HepG2 (cell line): ENCODE data around the gene PLCB4. TPM values are rescaled to one million over a fixed set of nuclear protein-coding genes. Genes with fewer than 3 reads are reported as not detected.

Source experiments
- ATAC-seq: fragments of 200-7000 bp; cut with Tn5 transposase; 3 replicates; pipeline ENCODE4 v1.9.1; 2020; ENCODE audit warnings: mild to moderate bottlenecking, moderate library complexity
- BruUV-seq: library from RNA; stranded (reverse); fragments of 400-500 nt; replicated peaks from 2 replicates; lab custom pipeline; 2021; lab: Mats Ljungman, UMichigan
- CTCF ChIA-PET: fragments of 300-600 bp; formaldehyde crosslinking; extraction: SDS; loops from one replicate; lab custom pipeline; 2021; ENCODE audit warnings: low total read pairs, inconsistent platforms, low intra/inter-chr PET ratio; lab: Yijun Ruan, JAX
- POLR2A ChIA-PET: fragments of 350-600 bp; sonication (Branson Sonifier 250); formaldehyde crosslinking; loops from one replicate; lab custom pipeline; 2020; ENCODE audit warnings: antibody characterized with exemption, inconsistent platforms; lab: Yijun Ruan, JAX
- DNase-seq: peaks from one replicate; pipeline ENCODE4 v3.0.0-alpha.2; 2015; ENCODE audit warnings: low spot score
- FAIRE-seq: peaks from 3 replicates; lab custom pipeline; 2011; peaks lifted over from hg19 to GRCh38; lab: Jason Lieb, UNC
- H2AFZ ChIP-seq: one replicate; pipeline ENCODE4 v1.6.1; 2011; ENCODE audit warnings: low read length, inconsistent platforms
- H3K27ac ChIP-seq: fragments of 300-600 bp; 3 replicates; pipeline ENCODE4 v1.8.0; 2011; ENCODE audit warnings: mixed run types, mild to moderate bottlenecking, mixed read lengths, low read length, inconsistent platforms; ENCODE audit not compliant: insufficient read depth; ENCODE audit errors: extremely low read length
- H3K27me3 ChIP-seq, 2 experiments: fragments of 200-600 bp in 1 of 2; 2 replicates in 1 of 2; 3 replicates in 1 of 2; pipeline versions ENCODE4 v1.6.0 to v1.8.0; 2011; ENCODE audit warnings: low read length in 2 of 2, mild to moderate bottlenecking in 2 of 2, moderate library complexity in 2 of 2, inconsistent platforms in 1 of 2; ENCODE audit not compliant: insufficient read depth in 2 of 2, control insufficient read depth in 1 of 2
- H3K36me3 ChIP-seq, 2 experiments: fragments of 200-600 bp in 1 of 2; replicated peaks in 1 of 2; 2 replicates in 1 of 2; 3 replicates in 1 of 2; pipeline versions ENCODE4 v1.5.1 to v1.8.0; 2011; ENCODE audit warnings: low read length in 2 of 2, inconsistent platforms in 1 of 2; ENCODE audit not compliant: insufficient read depth in 2 of 2, control insufficient read depth in 1 of 2
- H3K4me1 ChIP-seq: 2 replicates; pipeline ENCODE4 v1.5.1; 2012; ENCODE audit warnings: low read length, inconsistent platforms; ENCODE audit not compliant: insufficient read depth
- H3K4me2 ChIP-seq: 2 replicates; pipeline ENCODE4 v1.6.0; 2011; ENCODE audit warnings: low read depth, low read length, inconsistent platforms
- H3K4me3 ChIP-seq, 3 experiments: fragments of 200-600 bp in 1 of 3; sonication (generic), shearing (Covaris generic) in 1 of 3; replicated peaks in 1 of 3; 2 replicates each; pipeline ENCODE4 v1.5.1; 2011 to 2016; ENCODE audit warnings: low read length in 3 of 3, inconsistent platforms in 2 of 3, low read depth in 2 of 3, mild to moderate bottlenecking in 2 of 3, control low read depth in 1 of 3, mixed read lengths in 1 of 3; ENCODE audit not compliant: insufficient read depth in 1 of 3
- H3K79me2 ChIP-seq: one replicate; pipeline ENCODE4 v1.6.1; 2011; ENCODE audit warnings: low read length, inconsistent platforms; ENCODE audit not compliant: insufficient read depth
- H3K9ac ChIP-seq: 2 replicates; pipeline ENCODE4 v1.6.0; 2011; ENCODE audit warnings: mild to moderate bottlenecking, low read depth, low read length, inconsistent platforms; ENCODE audit not compliant: insufficient read depth
- H3K9me3 ChIP-seq: 2 replicates; pipeline ENCODE4 v1.5.1; 2012; ENCODE audit warnings: mild to moderate bottlenecking, low read length
- H4K20me1 ChIP-seq: 2 replicates; pipeline ENCODE4 v1.6.0; 2011; ENCODE audit warnings: inconsistent platforms, mild to moderate bottlenecking, low read length, moderate library complexity; ENCODE audit not compliant: insufficient read depth
- ATF7-NPFF ChIP-seq: sonication (generic); formaldehyde crosslinking; IDR thresholded peaks from 2 replicates; pipeline ENCODE4 v1.8.1; 2023; ENCODE audit warnings: mild to moderate bottlenecking, low read depth, missing genetic modification reagents, moderate library complexity
- MXI1 ChIP-seq: IDR thresholded peaks from 3 replicates; pipeline ENCODE4 v1.6.1; 2012; ENCODE audit warnings: low read depth, low read length, inconsistent platforms, borderline replicate concordance
- NFRKB ChIP-seq: fragments of 450-650 bp; IDR thresholded peaks from 2 replicates; pipeline ENCODE4 v1.6.1; 2017
- THAP8 ChIP-seq: sonication (generic); formaldehyde crosslinking; IDR thresholded peaks from 2 replicates; pipeline ENCODE4 v1.5.1; 2020; ENCODE audit warnings: missing genetic modification reagents, mild to moderate bottlenecking, borderline replicate concordance
- USF2 ChIP-seq, 2 experiments: sonication (generic) in 1 of 2; formaldehyde crosslinking in 1 of 2; IDR thresholded peaks; 2 replicates each; pipeline versions ENCODE4 v1.5.1 to v1.6.1; 2011 to 2020; ENCODE audit warnings: borderline replicate concordance in 1 of 2, low read depth in 1 of 2, low read length in 1 of 2, mild to moderate bottlenecking in 1 of 2, missing genetic modification reagents in 1 of 2, moderate library complexity in 1 of 2
- ZFX ChIP-seq: sonication (generic); formaldehyde crosslinking; IDR thresholded peaks from 2 replicates; pipeline ENCODE4 v1.4.0; 2020; ENCODE audit warnings: mild to moderate bottlenecking, low read depth, missing genetic modification reagents, moderate library complexity
- ZMAT3 ChIP-seq: sonication (generic); formaldehyde crosslinking; conservative IDR thresholded peaks from 2 replicates; pipeline ENCODE4 v1.7.0; 2021; ENCODE audit warnings: missing genetic modification reagents
- ZNF597 ChIP-seq: sonication (generic); formaldehyde crosslinking; IDR thresholded peaks from 2 replicates; pipeline ENCODE4 v1.5.0; 2020; ENCODE audit warnings: missing genetic modification reagents
- ZNF850 ChIP-seq: sonication (generic); formaldehyde crosslinking; conservative IDR thresholded peaks from 2 replicates; pipeline ENCODE4 v1.9.0; 2021; ENCODE audit warnings: mild to moderate bottlenecking, missing genetic modification reagents
- WGBS: methylation state at CpG from one replicate; pipeline ENCODE4 v1.1.6; 2017; ENCODE audit warnings: low lambda C conversion rate; 5-methylcytosine and 5-hydroxymethylcytosine counted together
- in situ Hi-C: cut with HindIII; loops from 2 replicates; pipeline ENCODE4 v1.10.0; 2017; ENCODE audit warnings: low pct_unique_long_range_greater_than_20kb; ENCODE audit not compliant: extremely low pct_ligation_motif_present
- intact Hi-C: fragments of 100-400 bp; cut with micrococcal nuclease; formaldehyde crosslinking; loops from one replicate; pipeline ENCODE4 v1.10.0; 2022; ENCODE audit not compliant: unreplicated experiment
- polyA plus RNA-seq, 8 experiments: library from polyadenylated mRNA; depleted of rRNA in 3 of 8; stranded (reverse) in 7 of 8; unstranded in 1 of 8; fragments of >200 nt; fragmentation: Illumina TruSeq in 4 of 8; extraction: Trizol in 4 of 8; gene quantifications; 2 replicates each; pipeline versions ENCODE4 v1.2.1 to v1.2.3, GENCODE V29; 2011 to 2016; ENCODE audit warnings: low read depth in 4 of 8, missing spikeins in 1 of 8, mixed read lengths in 1 of 8; ENCODE audit not compliant: insufficient read depth in 1 of 8
- total RNA-seq, 5 experiments: library from RNA; depleted of rRNA; stranded (reverse); fragments of >200 nt; fragmentation: Illumina TruSeq; extraction: Trizol; gene quantifications; 2 replicates each; pipeline ENCODE4 v1.2.3, GENCODE V29; 2016; ENCODE audit warnings: low read depth in 1 of 5
- TF ChIP-seq, protein P1 (sequence below): IDR thresholded peaks from 2 replicates; pipeline ENCODE4 v1.6.1; 2016; ENCODE audit warnings: control low read depth
- TF ChIP-seq, protein P2 (sequence below): sonication (generic); formaldehyde crosslinking; IDR thresholded peaks from 2 replicates; pipeline ENCODE4 v1.4.0; 2020; ENCODE audit warnings: missing genetic modification reagents, borderline replicate concordance

PLCB4 gene
- total and polyA plus RNA-seq, 2 of the 13 experiments (the other 11 are each of a cell fraction or from before 2014, with no cell fraction given) = 0.01 TPM; not detected in 1

DNA sequence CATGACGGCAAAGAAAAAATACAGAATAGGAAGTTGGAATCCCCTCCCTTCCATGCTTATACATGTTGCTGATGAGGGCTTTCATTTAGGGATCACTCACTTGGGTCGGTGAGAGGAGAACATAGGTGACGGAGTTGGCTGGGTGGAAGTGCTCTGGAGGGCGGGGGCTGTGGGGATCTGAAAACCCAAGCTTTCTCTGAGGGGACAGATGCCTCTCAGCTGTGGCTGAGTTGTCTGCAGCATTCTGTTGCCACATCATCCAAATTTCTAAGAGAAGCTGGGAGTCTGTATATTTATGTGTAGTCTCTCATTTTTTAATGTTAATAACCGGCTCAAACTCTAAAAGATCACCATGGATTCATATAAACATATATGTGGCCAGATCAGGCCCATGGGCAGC, 141.5 kb downstream of the PLCB4 start:
- TF ChIP-seq USF2 (IDR thresholded peaks at IDR 0.05; ENCODE audit: low read depth, low read length) = no peak
- TF ChIP-seq USF2 (CRISPR knock-in tag; IDR thresholded peaks at IDR 0.05; ENCODE audit: borderline replicate concordance) = no peak
- TF ChIP-seq THAP8 (CRISPR knock-in tag) = no peak
- TF ChIP-seq, protein P1, sequence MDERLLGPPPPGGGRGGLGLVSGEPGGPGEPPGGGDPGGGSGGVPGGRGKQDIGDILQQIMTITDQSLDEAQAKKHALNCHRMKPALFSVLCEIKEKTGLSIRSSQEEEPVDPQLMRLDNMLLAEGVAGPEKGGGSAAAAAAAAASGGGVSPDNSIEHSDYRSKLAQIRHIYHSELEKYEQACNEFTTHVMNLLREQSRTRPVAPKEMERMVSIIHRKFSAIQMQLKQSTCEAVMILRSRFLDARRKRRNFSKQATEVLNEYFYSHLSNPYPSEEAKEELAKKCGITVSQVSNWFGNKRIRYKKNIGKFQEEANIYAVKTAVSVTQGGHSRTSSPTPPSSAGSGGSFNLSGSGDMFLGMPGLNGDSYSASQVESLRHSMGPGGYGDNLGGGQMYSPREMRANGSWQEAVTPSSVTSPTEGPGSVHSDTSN (CRISPR knock-in tag) = no peak
- TF ChIP-seq ZNF597 = no peak
- no peak for TF ChIP-seq MXI1
- no peak for TF ChIP-seq ZNF850
- no peak for TF ChIP-seq NFRKB
- TF ChIP-seq ZFX (CRISPR knock-in tag) = no peak
- no peak for TF ChIP-seq ZMAT3
- no peak for TF ChIP-seq ATF7-NPFF (CRISPR knock-in tag)
- TF ChIP-seq, protein P2, sequence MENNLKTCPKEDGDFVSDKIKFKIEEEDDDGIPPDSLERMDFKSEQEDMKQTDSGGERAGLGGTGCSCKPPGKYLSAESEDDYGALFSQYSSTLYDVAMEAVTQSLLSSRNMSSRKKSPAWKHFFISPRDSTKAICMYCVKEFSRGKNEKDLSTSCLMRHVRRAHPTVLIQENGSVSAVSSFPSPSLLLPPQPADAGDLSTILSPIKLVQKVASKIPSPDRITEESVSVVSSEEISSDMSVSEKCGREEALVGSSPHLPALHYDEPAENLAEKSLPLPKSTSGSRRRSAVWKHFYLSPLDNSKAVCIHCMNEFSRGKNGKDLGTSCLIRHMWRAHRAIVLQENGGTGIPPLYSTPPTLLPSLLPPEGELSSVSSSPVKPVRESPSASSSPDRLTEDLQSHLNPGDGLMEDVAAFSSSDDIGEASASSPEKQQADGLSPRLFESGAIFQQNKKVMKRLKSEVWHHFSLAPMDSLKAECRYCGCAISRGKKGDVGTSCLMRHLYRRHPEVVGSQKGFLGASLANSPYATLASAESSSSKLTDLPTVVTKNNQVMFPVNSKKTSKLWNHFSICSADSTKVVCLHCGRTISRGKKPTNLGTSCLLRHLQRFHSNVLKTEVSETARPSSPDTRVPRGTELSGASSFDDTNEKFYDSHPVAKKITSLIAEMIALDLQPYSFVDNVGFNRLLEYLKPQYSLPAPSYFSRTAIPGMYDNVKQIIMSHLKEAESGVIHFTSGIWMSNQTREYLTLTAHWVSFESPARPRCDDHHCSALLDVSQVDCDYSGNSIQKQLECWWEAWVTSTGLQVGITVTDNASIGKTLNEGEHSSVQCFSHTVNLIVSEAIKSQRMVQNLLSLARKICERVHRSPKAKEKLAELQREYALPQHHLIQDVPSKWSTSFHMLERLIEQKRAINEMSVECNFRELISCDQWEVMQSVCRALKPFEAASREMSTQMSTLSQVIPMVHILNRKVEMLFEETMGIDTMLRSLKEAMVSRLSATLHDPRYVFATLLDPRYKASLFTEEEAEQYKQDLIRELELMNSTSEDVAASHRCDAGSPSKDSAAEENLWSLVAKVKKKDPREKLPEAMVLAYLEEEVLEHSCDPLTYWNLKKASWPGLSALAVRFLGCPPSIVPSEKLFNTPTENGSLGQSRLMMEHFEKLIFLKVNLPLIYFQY (CRISPR knock-in tag) = no peak
- no peak overlapping the region for H3K27ac ChIP-seq
- no TSS peak for BruUV-seq
- ATAC-seq (no peak), DNase-seq (no peak), FAIRE-seq (no peak)
- in situ Hi-C loops = no loop called here
- 19% methylated on average over 5 of the region's 5 CpGs for WGBS
- peaks cover 2 to 3% of the 10 kb centered on the region in 2 experiments; a peak in 3 of 5 replicates for H3K27me3 ChIP-seq
- H4K20me1 ChIP-seq = no peaks in the 10 kb centered on the region
- ChIA-PET POLR2A (no interaction called here), CTCF (no interaction called here)
- H2AFZ ChIP-seq = no peak overlapping the region
- H3K4me2 ChIP-seq = no peak overlapping the region
- no peak overlapping the region for H3K4me3 ChIP-seq
- H3K79me2 ChIP-seq = no peaks in the 10 kb centered on the region
- no peaks in the 10 kb centered on the region for H3K36me3 ChIP-seq
- intact Hi-C loops = loop anchor here (10.0 kb wide), 1 partner anchor 114 kb away; no protein-coding TSS in a partner anchor
- no peaks in the 10 kb centered on the region for H3K9me3 ChIP-seq
- H3K4me1 ChIP-seq = no peaks in the 10 kb centered on the region
- no peak overlapping the region for H3K9ac ChIP-seq
